ENCODE data around the gene EDARADD.

Gene EDARADD

GRCh38 chr1:236392182-236392581 is 1.9 kb upstream of the EDARADD start:
- H3K4me3 ChIP-seq (ENCODE audit: low read depth, low read length), result no peak overlapping the region

GRCh38 chr1:236394879-236395229 is 768 bp downstream of the EDARADD start:
- H3K4me3 ChIP-seq (ENCODE audit: low read depth, low read length), result peak overlapping the region; percentile 82

- H3K4me3 ChIP-seq (ENCODE audit: low read depth, low read length), result peak overlapping the region; percentile 82
Measured at GRCh38 chr1:236395230-236395946, 1.3 kb downstream of the EDARADD start.

- H3K4me3 ChIP-seq (ENCODE audit: low read depth, low read length), result peak overlapping the region; percentile 82
Measured at GRCh38 chr1:236395947-236396664, 2.0 kb downstream of the EDARADD start.

GRCh38 chr1:236396665-236397043 is 2.6 kb downstream of the EDARADD start:
- H3K4me3 ChIP-seq (ENCODE audit: low read depth, low read length), result no peak overlapping the region

GRCh38 chr1:236397173-236397759 is 3.2 kb downstream of the EDARADD start:
- no peak overlapping the region for H3K4me3 ChIP-seq (ENCODE audit: low read depth, low read length)

GRCh38 chr1:236398538-236398937 is 4.5 kb downstream of the EDARADD start:
- H3K4me3 ChIP-seq (ENCODE audit: low read depth, low read length), result no peak overlapping the region

GRCh38 chr1:236400061-236400603 is 6.0 kb downstream of the EDARADD start:
- no peak overlapping the region for H3K4me3 ChIP-seq (ENCODE audit: low read depth, low read length)

- no peak overlapping the region for H3K4me3 ChIP-seq (ENCODE audit: low read depth, low read length)
Measured at GRCh38 chr1:236401698-236402097, 7.6 kb downstream of the EDARADD start.

- H3K4me3 ChIP-seq (ENCODE audit: low read depth, low read length), result no peak overlapping the region
Measured at GRCh38 chr1:236403905-236404696, 10.0 kb downstream of the EDARADD start.

- no peak overlapping the region for H3K4me3 ChIP-seq (ENCODE audit: low read depth, low read length)
Measured at GRCh38 chr1:236407059-236407458, 13.0 kb downstream of the EDARADD start.

- no peak overlapping the region for H3K4me3 ChIP-seq (ENCODE audit: low read depth, low read length)
Measured at GRCh38 chr1:236413688-236414087, 19.6 kb downstream of the EDARADD start.

- H3K4me3 ChIP-seq (ENCODE audit: low read depth, low read length), result no peak overlapping the region
Measured at GRCh38 chr1:236416165-236416564, 22.1 kb downstream of the EDARADD start.

- no peak overlapping the region for H3K4me3 ChIP-seq (ENCODE audit: low read depth, low read length)
Measured at GRCh38 chr1:236417336-236417735, 23.2 kb downstream of the EDARADD start.

GRCh38 chr1:236419502-236419901 is 25.4 kb downstream of the EDARADD start:
- H3K4me3 ChIP-seq (ENCODE audit: low read depth, low read length), result no peak overlapping the region

GRCh38 chr1:236421022-236421421 is 26.9 kb downstream of the EDARADD start:
- no peak overlapping the region for H3K4me3 ChIP-seq (ENCODE audit: low read depth, low read length)

GRCh38 chr1:236421850-236422516 is 27.9 kb downstream of the EDARADD start:
- no peak overlapping the region for H3K4me3 ChIP-seq (ENCODE audit: low read depth, low read length)

- H3K4me3 ChIP-seq (ENCODE audit: low read depth, low read length), result no peak overlapping the region
Measured at GRCh38 chr1:236422517-236422876, 28.4 kb downstream of the EDARADD start.

GRCh38 chr1:236425031-236425663 is 31.1 kb downstream of the EDARADD start:
- H3K4me3 ChIP-seq (ENCODE audit: low read depth, low read length), result no peak overlapping the region

- no peak overlapping the region for H3K4me3 ChIP-seq (ENCODE audit: low read depth, low read length)
Measured at GRCh38 chr1:236426215-236426614, 32.1 kb downstream of the EDARADD start.
